GM19025 (cell line): Measurements from ENCODE around the gene TMEM91.

Experiments
- ATAC-seq: cut with Tn5 transposase; IDR thresholded peaks from one replicate; pipeline ENCODE4 v1.9.1; 2021; ENCODE audit warnings: mild to moderate bottlenecking, low read depth, moderate library complexity; ENCODE audit not compliant: unreplicated experiment

TMEM91 gene

DNA sequence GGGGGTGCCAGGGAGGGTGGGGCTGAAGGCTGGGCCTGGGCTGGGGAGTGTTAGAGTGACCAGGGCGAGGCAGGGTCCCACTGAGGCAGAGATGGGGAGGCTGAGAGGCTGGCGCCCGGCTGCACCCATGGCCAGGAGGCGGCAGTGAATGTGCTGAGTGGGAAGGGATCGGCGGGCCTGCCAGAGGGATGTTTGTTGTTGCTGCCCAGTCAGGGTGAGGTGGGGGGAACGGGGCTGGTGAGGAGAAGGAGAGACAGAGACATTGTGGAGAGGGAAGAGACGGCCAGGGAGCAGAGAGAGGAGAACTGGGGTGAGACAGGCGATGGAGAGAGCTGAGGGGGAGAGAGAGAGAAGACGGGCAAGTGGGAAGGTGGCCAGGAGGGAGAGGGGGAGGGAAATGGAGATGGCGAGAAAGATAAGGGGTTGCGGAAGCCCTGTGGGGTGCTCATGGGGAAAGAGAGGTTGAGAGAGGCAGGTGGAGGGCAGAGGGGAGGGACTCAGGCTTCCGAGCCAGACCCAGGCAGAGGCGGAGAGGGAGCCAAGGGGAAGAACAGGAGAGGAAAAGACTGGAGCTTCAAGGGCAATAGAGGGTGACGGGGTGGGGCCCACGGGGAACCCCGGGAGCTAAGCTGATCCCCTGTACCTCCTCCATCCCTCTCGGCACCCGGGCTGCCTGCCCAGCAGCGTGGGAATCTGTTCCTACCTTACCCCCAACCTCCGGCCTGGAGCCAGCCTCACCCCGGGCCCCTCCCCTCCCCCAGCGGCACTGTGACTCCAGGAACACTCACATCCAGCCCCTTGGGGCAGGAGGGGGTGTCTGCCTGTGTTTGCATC, 51.5 kb downstream of the TMEM91 start:
- ATAC-seq, result no peak

DNA sequence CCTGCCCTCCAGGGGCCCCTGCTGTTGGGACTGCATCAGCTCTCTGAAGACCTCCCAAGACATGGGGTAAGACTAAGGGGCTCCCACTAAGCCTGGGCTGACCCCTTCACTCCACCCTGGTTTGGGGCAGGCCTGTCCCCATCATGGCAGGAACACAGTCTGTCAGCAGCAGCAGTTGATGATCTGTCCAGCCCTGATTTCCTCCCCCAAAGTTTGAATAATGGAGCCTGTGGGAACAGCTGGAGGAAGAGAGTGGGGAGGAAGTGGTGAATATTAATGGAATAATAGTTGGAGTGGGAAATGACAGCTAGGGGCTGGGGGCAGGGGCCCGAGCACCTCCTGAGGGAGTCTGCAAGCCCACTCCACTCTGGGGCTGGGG, 52.1 kb downstream of the TMEM91 start:
- ATAC-seq, result no peak

DNA sequence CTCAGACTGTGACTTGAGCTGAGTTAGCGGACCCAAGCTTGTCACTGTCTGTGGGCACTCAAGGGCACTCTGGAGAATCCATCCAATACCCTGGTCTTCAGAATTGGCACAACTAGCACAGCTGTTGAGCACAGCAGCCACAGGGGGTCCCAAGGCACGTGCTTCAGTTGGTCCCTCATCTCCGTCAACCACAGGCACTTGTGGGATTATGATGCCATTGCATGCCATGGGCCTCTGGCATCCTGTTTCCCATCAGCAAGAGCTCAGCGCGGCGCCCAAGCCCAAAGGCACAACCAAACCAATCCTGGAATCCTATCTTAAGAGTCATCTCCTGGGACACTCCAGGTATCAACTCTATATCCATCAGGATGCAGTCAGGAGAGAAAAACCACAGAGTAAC, 54.6 kb downstream of the TMEM91 start:
- ATAC-seq, result no peak

DNA sequence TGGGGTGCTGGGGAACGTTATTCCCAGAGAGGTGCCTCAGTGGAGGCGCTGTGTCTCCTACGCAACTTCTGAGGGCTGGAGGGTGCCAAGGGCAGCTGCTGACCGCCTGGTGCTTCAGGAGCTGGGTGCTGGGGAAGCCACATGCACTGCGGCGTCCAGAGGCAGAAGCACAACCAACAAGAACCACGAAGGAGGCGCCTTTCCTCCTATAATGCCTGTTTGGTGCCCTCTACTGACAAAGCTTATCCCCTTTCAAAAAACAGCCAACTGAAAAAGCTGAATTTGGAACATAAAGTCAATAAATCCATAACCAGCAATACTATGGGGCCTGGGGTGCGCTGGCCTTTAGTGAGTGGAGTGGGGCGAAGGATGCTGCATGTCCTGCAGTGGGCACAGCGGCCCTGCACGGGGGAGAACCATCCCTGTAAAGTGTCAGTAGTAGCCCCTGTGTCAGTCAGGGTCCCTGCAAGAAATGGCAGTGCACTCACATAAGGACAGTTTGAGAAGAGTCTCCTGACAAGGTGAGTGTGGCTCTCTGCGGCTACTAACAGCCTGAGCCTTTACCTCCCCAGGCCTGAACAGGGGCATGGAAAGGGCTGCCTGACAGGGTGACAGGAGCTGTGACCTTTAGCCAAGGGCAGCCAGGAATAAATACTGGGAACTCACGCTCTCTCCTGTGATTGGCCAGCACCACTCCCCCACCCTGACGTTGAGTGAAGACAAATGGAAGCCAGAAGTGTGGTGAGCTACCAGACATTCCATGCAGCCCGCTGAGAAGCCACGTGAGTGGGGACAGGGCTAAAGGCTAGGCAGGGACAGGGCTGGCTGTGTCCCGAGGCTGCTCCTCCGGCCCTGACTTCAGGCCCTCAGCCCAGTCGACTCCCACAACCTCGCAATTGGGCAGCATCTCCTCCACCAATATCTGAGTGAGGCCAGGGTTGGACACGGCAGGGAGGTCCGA, 55.4 kb downstream of the TMEM91 start:
- no peak for ATAC-seq

DNA sequence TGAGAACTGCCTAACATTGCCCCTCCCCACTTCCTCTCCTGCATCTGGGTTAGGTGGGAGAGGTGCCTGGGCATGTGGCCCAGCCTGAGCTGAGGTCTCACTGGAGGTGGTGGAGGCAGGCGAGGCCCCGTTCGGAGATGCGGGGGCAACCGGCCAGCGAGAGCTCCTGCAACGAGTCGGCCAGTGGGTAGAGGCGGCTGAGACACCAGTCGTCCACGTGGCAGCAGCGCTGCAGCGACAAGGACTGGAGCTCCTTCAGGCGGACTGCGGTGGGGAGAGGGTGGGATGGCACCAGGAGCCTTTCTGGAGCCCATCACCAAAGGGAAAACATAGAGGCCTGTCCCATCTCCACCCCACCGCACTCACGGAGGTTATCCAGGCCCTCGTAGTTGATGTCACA, 56.8 kb downstream of the TMEM91 start:
- no peak for ATAC-seq
